Astrocyte of the spinal cord (primary cell): Measurements from ENCODE around the gene RAB40C.
"Not testable (repeated sequence)": the region's sequence is repeated elsewhere in the genome, so short reads cannot be mapped to it uniquely, and the experiment has no call there.

Experiments
- DNase-seq: peaks from one replicate; pipeline ENCODE4 v3.0.0; 2011; ENCODE audit warnings: low read depth, low spot score
- H3K4me3 ChIP-seq: 2 replicates; pipeline ENCODE4 v1.5.1; 2011; ENCODE audit warnings: low read depth, mild to moderate bottlenecking, low read length, moderate library complexity
- CTCF ChIP-seq: IDR thresholded peaks from 2 replicates; pipeline ENCODE4 v1.5.1; 2012; ENCODE audit warnings: low read depth, mild to moderate bottlenecking, low read length, inconsistent platforms
- in situ Hi-C: cut with HindIII; loops from 2 replicates; pipeline ENCODE4 v1.10.0; 2017; ENCODE audit warnings: low sequenced_read_pairs

RAB40C gene

GRCh38 chr16:595942-596735 is 6.3 kb downstream of the RAB40C start:
- TF ChIP-seq CTCF, result no peak
- in situ Hi-C loops, result no loop called here
- H3K4me3 ChIP-seq, result no peak overlapping the region
- no peak for DNase-seq

GRCh38 chr16:596736-597060 is 6.8 kb downstream of the RAB40C start:
- TF ChIP-seq CTCF, result no peak
- no peak overlapping the region for H3K4me3 ChIP-seq
- DNase-seq, result no peak
- in situ Hi-C loops, result no loop called here

GRCh38 chr16:597655-598054 is 7.8 kb downstream of the RAB40C start:
- H3K4me3 ChIP-seq, DNase-seq, in situ Hi-C loops: not testable (repeated sequence)

- no peak overlapping the region for H3K4me3 ChIP-seq
- TF ChIP-seq CTCF, result no peak
- in situ Hi-C loops, result no loop called here
- DNase-seq, result no peak
Measured at GRCh38 chr16:598823-599739, 9.2 kb downstream of the RAB40C start.

- no peak for DNase-seq
- TF ChIP-seq CTCF, result peak; percentile 27
- no peak overlapping the region for H3K4me3 ChIP-seq
- in situ Hi-C loops, result no loop called here
Measured at GRCh38 chr16:600781-601180, 10.9 kb downstream of the RAB40C start.

- in situ Hi-C loops, result no loop called here
- no peak for TF ChIP-seq CTCF
- no peak for DNase-seq
- H3K4me3 ChIP-seq, result no peak overlapping the region
Measured at GRCh38 chr16:603933-604332, 14.1 kb downstream of the RAB40C start.
